GM12878 (cell line): ENCODE data around the gene CCDC88C. TPM values are rescaled to one million over a fixed set of nuclear protein-coding genes. Genes with fewer than 3 reads are reported as not detected.

ENCODE experiments used
- ATAC-seq: fragments of 200-7000 bp; cut with Tn5 transposase; 3 replicates; pipeline ENCODE4 v1.9.1; 2020; ENCODE audit warnings: mild to moderate bottlenecking, moderate library complexity
- BruUV-seq: library from RNA; stranded (reverse); fragments of 400-500 nt; replicated peaks from 2 replicates; lab custom pipeline; 2021; lab: Mats Ljungman, UMichigan
- CTCF ChIA-PET: fragments of 300-600 bp; sonication (Branson Sonifier 250); formaldehyde crosslinking; extraction: SDS; loops from one replicate; lab custom pipeline; 2021; ENCODE audit warnings: inconsistent platforms; lab: Yijun Ruan, JAX
- POLR2A ChIA-PET: fragments of 350-600 bp; formaldehyde crosslinking; extraction: SDS; loops from one replicate; lab custom pipeline; 2021; ENCODE audit warnings: inconsistent platforms; lab: Charles Lee
- RAD21 ChIA-PET: fragments of 300-600 bp; sonication (Branson Sonifier 250); formaldehyde crosslinking; loops from one replicate; lab custom pipeline; 2023; ENCODE audit warnings: antibody characterized with exemption; ENCODE audit not compliant: unreplicated experiment; lab: Charles Lee
- SMC1A ChIA-PET: fragments of 300-600 bp; sonication (Branson Sonifier 250); formaldehyde crosslinking; loops from one replicate; lab custom pipeline; 2023; ENCODE audit not compliant: unreplicated experiment, uncharacterized antibody; lab: Charles Lee
- DNase-seq: peaks from one replicate; pipeline ENCODE4 v3.0.0-alpha.2; 2011; ENCODE audit warnings: low read depth, low spot score
- FAIRE-seq: peaks from 3 replicates; lab custom pipeline; 2011; peaks lifted over from hg19 to GRCh38; lab: Jason Lieb, UNC
- H2AFZ ChIP-seq: 2 replicates; pipeline ENCODE4 v1.6.0; 2011; ENCODE audit warnings: low read depth, low read length, control low read depth; ENCODE audit not compliant: control insufficient read depth
- H3K27ac ChIP-seq: 2 replicates; pipeline ENCODE4 v1.5.1; 2011; ENCODE audit warnings: control low read depth; ENCODE audit not compliant: control insufficient read depth, insufficient read depth
- H3K27me3 ChIP-seq, 2 experiments: replicated peaks in 1 of 2; 2 replicates each; pipeline versions ENCODE4 v1.6.0 to v1.6.1; 2011; ENCODE audit warnings: low read length in 1 of 2; ENCODE audit not compliant: control insufficient read depth in 2 of 2, insufficient read depth in 2 of 2
- H3K36me3 ChIP-seq, 2 experiments: 2 replicates each; pipeline ENCODE4 v1.5.1; 2011; ENCODE audit warnings: low read length in 1 of 2; ENCODE audit not compliant: control insufficient read depth in 2 of 2, insufficient read depth in 2 of 2
- H3K4me1 ChIP-seq: 2 replicates; pipeline ENCODE4 v1.6.1; 2011; ENCODE audit warnings: mild to moderate bottlenecking, low read length, moderate library complexity, mixed read lengths; ENCODE audit not compliant: control insufficient read depth, insufficient read depth
- H3K4me2 ChIP-seq: 2 replicates; pipeline ENCODE4 v1.6.0; 2011; ENCODE audit warnings: control low read depth; ENCODE audit not compliant: control insufficient read depth, insufficient read depth
- H3K4me3 ChIP-seq: fragments of 200-600 bp; sonication (generic); 2 replicates; pipeline ENCODE4 v1.5.1; 2016
- H3K79me2 ChIP-seq: 2 replicates; pipeline ENCODE4 v1.6.0; 2011; ENCODE audit warnings: low read length; ENCODE audit not compliant: control insufficient read depth, insufficient read depth
- H3K9ac ChIP-seq: 2 replicates; pipeline ENCODE4 v1.8.0; 2011; ENCODE audit warnings: low read length, control low read depth, mixed read lengths; ENCODE audit not compliant: control insufficient read depth, insufficient read depth
- H3K9me3 ChIP-seq: replicated peaks from 3 replicates; pipeline ENCODE4 v1.5.1; 2011; ENCODE audit warnings: mild to moderate bottlenecking, low read length; ENCODE audit not compliant: control insufficient read depth, insufficient read depth
- H4K20me1 ChIP-seq: 2 replicates; pipeline ENCODE4 v1.6.0; 2011; ENCODE audit not compliant: control insufficient read depth, insufficient read depth
- BHLHE40 ChIP-seq, 2 experiments: fragments of 450-650 bp in 1 of 2; IDR thresholded peaks; 2 replicates each; pipeline ENCODE4 v1.6.1; 2011 to 2017; ENCODE audit warnings: low read depth in 2 of 2, borderline replicate concordance in 1 of 2, improper control_type of control experiment in 1 of 2, low read length in 1 of 2, mild to moderate bottlenecking in 1 of 2
- IKZF1 ChIP-seq: fragments of 450-650 bp; conservative IDR thresholded peaks from 2 replicates; pipeline ENCODE4 v1.6.1; 2017; ENCODE audit warnings: antibody characterized with exemption, mild to moderate bottlenecking
- MEF2B ChIP-seq: fragments of 450-650 bp; IDR thresholded peaks from 2 replicates; pipeline ENCODE4 v1.6.1; 2018; ENCODE audit warnings: mild to moderate bottlenecking, moderate library complexity; ENCODE audit not compliant: partially characterized antibody, poor library complexity, severe bottlenecking
- NRF1 ChIP-seq: conservative IDR thresholded peaks from 2 replicates; pipeline ENCODE4 v1.6.1; 2011; ENCODE audit warnings: mild to moderate bottlenecking, low read depth, low read length, improper control_type of control experiment
- RAD21 ChIP-seq: IDR thresholded peaks from 2 replicates; pipeline ENCODE4 v1.6.1; 2011; ENCODE audit warnings: mild to moderate bottlenecking, low read depth, low read length, moderate library complexity; ENCODE audit not compliant: insufficient read depth
- RUNX3 ChIP-seq: IDR thresholded peaks from 2 replicates; pipeline ENCODE4 v1.6.1; 2012; ENCODE audit warnings: low read length, inconsistent platforms
- SP1 ChIP-seq: IDR thresholded peaks from one replicate; pipeline ENCODE4 v1.6.1; 2011; ENCODE audit warnings: low read depth, low read length
- SRF ChIP-seq, 2 experiments: IDR thresholded peaks; 2 replicates each; pipeline ENCODE4 v1.6.1; 2011; ENCODE audit warnings: low read depth in 2 of 2, low read length in 2 of 2, mild to moderate bottlenecking in 1 of 2, moderate library complexity in 1 of 2
- SUPT20H ChIP-seq: IDR thresholded peaks from 2 replicates; pipeline ENCODE4 v1.6.1; 2011; ENCODE audit warnings: low read depth, mild to moderate bottlenecking, low read length, moderate library complexity, borderline replicate concordance; ENCODE audit not compliant: control insufficient read depth
- TAF1 ChIP-seq: IDR thresholded peaks from 2 replicates; pipeline ENCODE4 v1.6.1; 2011; ENCODE audit warnings: mild to moderate bottlenecking, low read depth, low read length, borderline replicate concordance
- ZNF217 ChIP-seq: fragments of 450-650 bp; IDR thresholded peaks from 2 replicates; pipeline ENCODE4 v1.6.1; 2017; ENCODE audit warnings: antibody characterized with exemption, mild to moderate bottlenecking
- WGBS: methylation state at CpG from one replicate; pipeline ENCODE4 v1.1.6; 2016; ENCODE audit warnings: low lambda C conversion rate; ENCODE audit not compliant: insufficient replicate concordance, insufficient coverage; ENCODE audit errors: missing lambda C conversion rate; 5-methylcytosine and 5-hydroxymethylcytosine counted together
- in situ Hi-C: fragments of 300-500 bp; cut with MboI; formaldehyde crosslinking; loops from 9 replicates; pipeline ENCODE4 v1.14.3; 2018; ENCODE audit warnings: mixed read lengths
- intact Hi-C: fragments of 100-400 bp; cut with micrococcal nuclease; formaldehyde crosslinking; loops from one replicate; pipeline ENCODE4 v1.14.2; 2022; ENCODE audit not compliant: unreplicated experiment
- polyA plus RNA-seq, 11 experiments: library from polyadenylated mRNA; depleted of rRNA in 4 of 11; unstranded in 6 of 11; stranded (reverse) in 5 of 11; fragments of >200 nt; fragmentation: Nextera tagmentation in 4 of 11; fragmentation: Illumina TruSeq in 1 of 11; extraction: Ambion mirVana in 4 of 11; extraction: Trizol in 1 of 11; gene quantifications; 1 replicate in 1 of 11; 2 replicates in 10 of 11; pipeline versions ENCODE4 v1.2.1 to v1.2.3, GENCODE V29; 2011 to 2016; ENCODE audit warnings: inconsistent platforms in 2 of 11, missing spikeins in 2 of 11, low read depth in 1 of 11
- total RNA-seq, 4 experiments: library from RNA; depleted of rRNA in 3 of 4; stranded (reverse); fragments of >200 nt in 3 of 4; fragmentation: Illumina TruSeq in 1 of 4; extraction: Trizol in 1 of 4; gene quantifications; 2 replicates each; pipeline versions ENCODE4 v1.2.1 to v1.2.3, GENCODE V29; 2013 to 2021
- TF ChIP-seq, protein P1 (sequence below): fragments of 450-650 bp; IDR thresholded peaks from 2 replicates; pipeline ENCODE4 v1.6.1; 2017; ENCODE audit warnings: low read depth, mild to moderate bottlenecking, moderate library complexity
- TF ChIP-seq, protein P2 (sequence below): fragments of 450-650 bp; IDR thresholded peaks from 2 replicates; pipeline ENCODE4 v1.6.1; 2016; ENCODE audit warnings: mild to moderate bottlenecking
- TF ChIP-seq, protein P3 (sequence below): fragments of 450-650 bp; IDR thresholded peaks from 2 replicates; pipeline ENCODE4 v1.6.1; 2016; ENCODE audit warnings: mild to moderate bottlenecking, moderate library complexity, borderline replicate concordance
- TF ChIP-seq, protein P4 (sequence below): IDR thresholded peaks from 2 replicates; pipeline ENCODE4 v1.6.1; 2011; ENCODE audit warnings: low read depth, low read length, improper control_type of control experiment, borderline replicate concordance

Gene CCDC88C
- total and polyA plus RNA-seq, 10 of the 15 experiments (the other 5 are each of a cell fraction or from before 2014, with no cell fraction given), result 4.0 to 79.6 (median 36.6) TPM

DNA sequence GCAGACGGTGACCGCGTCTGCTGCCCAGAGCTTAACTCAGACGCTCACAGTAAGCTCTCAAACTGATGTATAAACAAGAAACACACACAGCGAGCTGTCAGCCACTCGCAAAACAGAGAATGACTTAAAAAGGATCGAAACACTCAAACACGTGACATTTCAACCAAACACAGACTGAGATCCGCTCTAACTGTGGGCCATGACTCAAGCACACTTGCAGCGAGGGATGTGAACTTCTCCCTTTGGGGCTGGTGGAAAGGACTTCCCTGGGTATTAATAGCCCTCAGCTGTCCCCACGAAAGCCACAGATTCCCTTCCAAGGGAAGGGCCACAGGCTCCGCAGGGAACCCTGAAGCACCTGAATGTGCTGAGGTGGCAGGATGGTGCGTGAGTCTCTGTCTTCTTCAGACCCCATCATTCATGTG is 29.1 kb downstream of the CCDC88C start:
- POLR2A ChIA-PET, result interaction anchor here (1.0 to 4.2 kb wide), 6 partner anchors 11 to 27 kb away, joined by 3 to 18 read pairs (median 4); no protein-coding TSS in a partner anchor
- ATAC-seq, result peak; percentile 85
- WGBS, result 45% methylated on average over 13 of the region's 13 CpGs
- peak; percentile 12 for TF ChIP-seq SP1
- peak; percentile 74 for TF ChIP-seq MEF2B
- peak; percentile 72 for TF ChIP-seq IKZF1
- TF ChIP-seq RUNX3, result peak; percentile 39; the same call in 1 of the 2 replicates
- no peak for TF ChIP-seq TAF1
- TF ChIP-seq, protein P1, sequence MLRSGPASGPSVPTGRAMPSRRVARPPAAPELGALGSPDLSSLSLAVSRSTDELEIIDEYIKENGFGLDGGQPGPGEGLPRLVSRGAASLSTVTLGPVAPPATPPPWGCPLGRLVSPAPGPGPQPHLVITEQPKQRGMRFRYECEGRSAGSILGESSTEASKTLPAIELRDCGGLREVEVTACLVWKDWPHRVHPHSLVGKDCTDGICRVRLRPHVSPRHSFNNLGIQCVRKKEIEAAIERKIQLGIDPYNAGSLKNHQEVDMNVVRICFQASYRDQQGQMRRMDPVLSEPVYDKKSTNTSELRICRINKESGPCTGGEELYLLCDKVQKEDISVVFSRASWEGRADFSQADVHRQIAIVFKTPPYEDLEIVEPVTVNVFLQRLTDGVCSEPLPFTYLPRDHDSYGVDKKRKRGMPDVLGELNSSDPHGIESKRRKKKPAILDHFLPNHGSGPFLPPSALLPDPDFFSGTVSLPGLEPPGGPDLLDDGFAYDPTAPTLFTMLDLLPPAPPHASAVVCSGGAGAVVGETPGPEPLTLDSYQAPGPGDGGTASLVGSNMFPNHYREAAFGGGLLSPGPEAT, result 0 out of 2 replicates have a peak, but pooled peaks have one; percentile 53
- peak; percentile 28 to 90; a peak in 2 of 4 replicates for TF ChIP-seq SRF (IDR thresholded peaks at IDR 0.05; ENCODE audit: low read depth in 2 of 2, low read length in 2 of 2)
- TF ChIP-seq NRF1, result no peak
- TF ChIP-seq, protein P2, sequence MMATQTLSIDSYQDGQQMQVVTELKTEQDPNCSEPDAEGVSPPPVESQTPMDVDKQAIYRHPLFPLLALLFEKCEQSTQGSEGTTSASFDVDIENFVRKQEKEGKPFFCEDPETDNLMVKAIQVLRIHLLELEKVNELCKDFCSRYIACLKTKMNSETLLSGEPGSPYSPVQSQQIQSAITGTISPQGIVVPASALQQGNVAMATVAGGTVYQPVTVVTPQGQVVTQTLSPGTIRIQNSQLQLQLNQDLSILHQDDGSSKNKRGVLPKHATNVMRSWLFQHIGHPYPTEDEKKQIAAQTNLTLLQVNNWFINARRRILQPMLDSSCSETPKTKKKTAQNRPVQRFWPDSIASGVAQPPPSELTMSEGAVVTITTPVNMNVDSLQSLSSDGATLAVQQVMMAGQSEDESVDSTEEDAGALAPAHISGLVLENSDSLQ, result peak; percentile 71
- no peak for TF ChIP-seq SUPT20H
- TF ChIP-seq RAD21, result no peak
- TF ChIP-seq, protein P3, sequence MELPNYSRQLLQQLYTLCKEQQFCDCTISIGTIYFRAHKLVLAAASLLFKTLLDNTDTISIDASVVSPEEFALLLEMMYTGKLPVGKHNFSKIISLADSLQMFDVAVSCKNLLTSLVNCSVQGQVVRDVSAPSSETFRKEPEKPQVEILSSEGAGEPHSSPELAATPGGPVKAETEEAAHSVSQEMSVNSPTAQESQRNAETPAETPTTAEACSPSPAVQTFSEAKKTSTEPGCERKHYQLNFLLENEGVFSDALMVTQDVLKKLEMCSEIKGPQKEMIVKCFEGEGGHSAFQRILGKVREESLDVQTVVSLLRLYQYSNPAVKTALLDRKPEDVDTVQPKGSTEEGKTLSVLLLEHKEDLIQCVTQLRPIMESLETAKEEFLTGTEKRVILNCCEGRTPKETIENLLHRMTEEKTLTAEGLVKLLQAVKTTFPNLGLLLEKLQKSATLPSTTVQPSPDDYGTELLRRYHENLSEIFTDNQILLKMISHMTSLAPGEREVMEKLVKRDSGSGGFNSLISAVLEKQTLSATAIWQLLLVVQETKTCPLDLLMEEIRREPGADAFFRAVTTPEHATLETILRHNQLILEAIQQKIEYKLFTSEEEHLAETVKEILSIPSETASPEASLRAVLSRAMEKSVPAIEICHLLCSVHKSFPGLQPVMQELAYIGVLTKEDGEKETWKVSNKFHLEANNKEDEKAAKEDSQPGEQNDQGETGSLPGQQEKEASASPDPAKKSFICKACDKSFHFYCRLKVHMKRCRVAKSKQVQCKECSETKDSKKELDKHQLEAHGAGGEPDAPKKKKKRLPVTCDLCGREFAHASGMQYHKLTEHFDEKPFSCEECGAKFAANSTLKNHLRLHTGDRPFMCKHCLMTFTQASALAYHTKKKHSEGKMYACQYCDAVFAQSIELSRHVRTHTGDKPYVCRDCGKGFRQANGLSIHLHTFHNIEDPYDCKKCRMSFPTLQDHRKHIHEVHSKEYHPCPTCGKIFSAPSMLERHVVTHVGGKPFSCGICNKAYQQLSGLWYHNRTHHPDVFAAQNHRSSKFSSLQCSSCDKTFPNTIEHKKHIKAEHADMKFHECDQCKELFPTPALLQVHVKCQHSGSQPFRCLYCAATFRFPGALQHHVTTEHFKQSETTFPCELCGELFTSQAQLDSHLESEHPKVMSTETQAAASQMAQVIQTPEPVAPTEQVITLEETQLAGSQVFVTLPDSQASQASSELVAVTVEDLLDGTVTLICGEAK, result no peak
- TF ChIP-seq, protein P4, sequence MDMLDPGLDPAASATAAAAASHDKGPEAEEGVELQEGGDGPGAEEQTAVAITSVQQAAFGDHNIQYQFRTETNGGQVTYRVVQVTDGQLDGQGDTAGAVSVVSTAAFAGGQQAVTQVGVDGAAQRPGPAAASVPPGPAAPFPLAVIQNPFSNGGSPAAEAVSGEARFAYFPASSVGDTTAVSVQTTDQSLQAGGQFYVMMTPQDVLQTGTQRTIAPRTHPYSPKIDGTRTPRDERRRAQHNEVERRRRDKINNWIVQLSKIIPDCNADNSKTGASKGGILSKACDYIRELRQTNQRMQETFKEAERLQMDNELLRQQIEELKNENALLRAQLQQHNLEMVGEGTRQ, result peak; percentile 11; the same call in 1 of the 2 replicates
- TF ChIP-seq BHLHE40 (IDR thresholded peaks at IDR 0.05; ENCODE audit: borderline replicate concordance in 1 of 2, low read depth in 2 of 2, low read length in 1 of 2), result peak; percentile 87 to 88
- TF ChIP-seq ZNF217, result no peak

More for the DNA sequence above, 29.1 kb downstream of the CCDC88C start:
- H3K79me2 ChIP-seq, result peaks cover 93% of the 10 kb centered on the region
- DNase-seq, result no peak
- ChIA-PET RAD21 (interaction anchor here (1.2 to 2.4 kb wide), 9 partner anchors 11 to 38 kb away, joined by 3 to 10 read pairs (median 5); partner anchors contain the start of gene CCDC88C), SMC1A (interaction anchor here (0.7 to 3.1 kb wide), 10 partner anchors 10 to 65 kb away, joined by 3 to 21 read pairs (median 8); no protein-coding TSS in a partner anchor), CTCF (interaction anchor here (0.7 to 2.0 kb wide), 5 partner anchors 10 to 140 kb away, joined by 3 to 8 read pairs (median 4); no protein-coding TSS in a partner anchor)
- H2AFZ ChIP-seq, result no peak overlapping the region
- peak overlapping the region; percentile 44 for H3K9ac ChIP-seq
- no peak overlapping the region; the same call in 1 of the 2 replicates for H3K4me3 ChIP-seq
- H3K4me1 ChIP-seq, result peaks cover 61% of the 10 kb centered on the region
- peak; percentile 90 for FAIRE-seq
- in situ Hi-C loops, result no loop called here
- intact Hi-C loops, result no loop called here
- BruUV-seq, result no TSS peak
- H3K27ac ChIP-seq, result peak overlapping the region; percentile 88
- peaks cover 10% of the 10 kb centered on the region; the same call in 1 of the 2 replicates for H4K20me1 ChIP-seq
- no peaks in the 10 kb centered on the region for H3K9me3 ChIP-seq
- H3K36me3 ChIP-seq, result peaks cover 22 to 27% of the 10 kb centered on the region in 2 experiments
- H3K27me3 ChIP-seq, result no peaks in the 10 kb centered on the region
- H3K4me2 ChIP-seq, result peak overlapping the region; percentile 66
